Gastroesophageal sphincter (tissue), 3 donors: ENCODE results near the gene COL7A1.

Experiments used
- CTCF ChIP-seq, 4 experiments: fragments of 200-600 bp in 2 of 4; fragments of 450-650 bp in 2 of 4; sonication (generic) in 1 of 4; IDR thresholded peaks; one replicate each; pipeline ENCODE4 v1.5.1; 2017 to 2019; ENCODE audit warnings: antibody characterized with exemption in 4 of 4, mild to moderate bottlenecking in 2 of 4, moderate library complexity in 2 of 4
- EP300 ChIP-seq: sonication (generic); formaldehyde crosslinking; IDR thresholded peaks from one replicate; pipeline ENCODE4 v1.6.1; 2017; ENCODE audit warnings: antibody characterized with exemption, mild to moderate bottlenecking
- POLR2A ChIP-seq, 2 donors: fragments of 450-650 bp; IDR thresholded peaks; one replicate each; pipeline ENCODE4 v1.6.1; 2017; ENCODE audit warnings: antibody characterized with exemption in 2 of 2, mild to moderate bottlenecking in 2 of 2, moderate library complexity in 1 of 2

GRCh38 chr3:48564667-48565066 lies 30.5 kb downstream of the COL7A1 start:
- TF ChIP-seq POLR2A (IDR thresholded peaks at IDR 0.05) (no peak), CTCF (IDR thresholded peaks at IDR 0.05) (no peak), EP300 (no peak)
